ENCODE data around the gene KCNRG.

KCNRG gene

GRCh38 chr13:50030315-50030714, 15.1 kb downstream of the KCNRG start:
- no peak for DNase-seq
- no peak overlapping the region for H2AFZ ChIP-seq (ENCODE audit: low read depth, low read length)
- H2AK5ac ChIP-seq (ENCODE audit: low read length, severe bottlenecking) = no peak overlapping the region
- H3K4me1 ChIP-seq (ENCODE audit: control insufficient read depth, insufficient read depth, low read depth, low read length) = no peaks in the 10 kb centered on the region
- no peak overlapping the region for H3K18ac ChIP-seq (ENCODE audit: low read depth in 1 of 2, low read length in 2 of 2)
- H2BK12ac ChIP-seq (ENCODE audit: low read length in 2 of 2) = no peak overlapping the region
- no peak overlapping the region for H2BK15ac ChIP-seq (ENCODE audit: low read depth, poor library complexity, severe bottlenecking)
- no peaks in the 10 kb centered on the region for H3K9me3 ChIP-seq (ENCODE audit: control insufficient read depth, low read length)
- 92% methylated on average over 2 of the region's 3 CpGs for WGBS
- peaks cover 1% of the 10 kb centered on the region for H3K79me1 ChIP-seq (replicated peaks; ENCODE audit: low read length, poor library complexity, severe bottlenecking)
- peaks cover 0 to 35% of the 10 kb centered on the region in 2 experiments for H3K36me3 ChIP-seq (ENCODE audit: control insufficient read depth in 1 of 2, insufficient read depth in 2 of 2, low read depth in 1 of 2, low read length in 2 of 2)
- no peak overlapping the region for H3K4me3 ChIP-seq (ENCODE audit: insufficient read depth in 1 of 2, low read depth in 1 of 2, low read length in 2 of 2)
- H3K4ac ChIP-seq (ENCODE audit: low read depth in 1 of 2, low read length in 2 of 2) = no peak overlapping the region
- no peak overlapping the region for H3K9ac ChIP-seq (ENCODE audit: low read length)
- H3K4me2 ChIP-seq (ENCODE audit: low read length, poor library complexity, severe bottlenecking) = no peak overlapping the region
- no peak overlapping the region for H2BK5ac ChIP-seq (ENCODE audit: low read depth, low read length, poor library complexity, severe bottlenecking)
- H4K91ac ChIP-seq (ENCODE audit: low read length) = no peak overlapping the region
- no peak overlapping the region for H3K23ac ChIP-seq (ENCODE audit: low read length in 2 of 2)
- H3K14ac ChIP-seq (ENCODE audit: low read length in 2 of 2) = no peak overlapping the region
- no peaks in the 10 kb centered on the region for H3K27me3 ChIP-seq (ENCODE audit: control insufficient read depth in 1 of 2, insufficient read depth in 1 of 2, low read length in 2 of 2)
- no peak overlapping the region for H3K27ac ChIP-seq (ENCODE audit: low read length, poor library complexity, severe bottlenecking)
- no peak overlapping the region for H4K8ac ChIP-seq (ENCODE audit: low read length)
- H2BK120ac ChIP-seq (ENCODE audit: low read depth, low read length) = no peak overlapping the region

GRCh38 chr13:50033725-50034124, 18.5 kb downstream of the KCNRG start:
- peak; percentile 52 for DNase-seq
- Histone ChIP-seq H2AK5ac (ENCODE audit: low read length, severe bottlenecking) (no peak overlapping the region), H3K9me3 (ENCODE audit: control insufficient read depth, low read length) (no peaks in the 10 kb centered on the region), H3K79me1 (replicated peaks; ENCODE audit: low read length, poor library complexity, severe bottlenecking) (peaks cover 2% of the 10 kb centered on the region), H3K14ac (ENCODE audit: low read length in 2 of 2) (no peak overlapping the region), H3K4me1 (ENCODE audit: control insufficient read depth, insufficient read depth, low read depth, low read length) (no peaks in the 10 kb centered on the region), H2BK15ac (ENCODE audit: low read depth, poor library complexity, severe bottlenecking) (no peak overlapping the region), H3K4ac (ENCODE audit: low read depth in 1 of 2, low read length in 2 of 2) (no peak overlapping the region), H2BK120ac (ENCODE audit: low read depth, low read length) (no peak overlapping the region), H4K91ac (ENCODE audit: low read length) (no peak overlapping the region), H2AFZ (ENCODE audit: low read depth, low read length) (no peak overlapping the region), H3K36me3 (ENCODE audit: control insufficient read depth in 1 of 2, insufficient read depth in 2 of 2, low read depth in 1 of 2, low read length in 2 of 2) (peaks cover 0 to 26% of the 10 kb centered on the region in 2 experiments), H3K4me2 (ENCODE audit: low read length, poor library complexity, severe bottlenecking) (no peak overlapping the region), H3K23ac (ENCODE audit: low read length in 2 of 2) (no peak overlapping the region), H3K9ac (ENCODE audit: low read length) (no peak overlapping the region), H3K27me3 (ENCODE audit: control insufficient read depth in 1 of 2, insufficient read depth in 1 of 2, low read length in 2 of 2) (no peaks in the 10 kb centered on the region), H3K4me3 (ENCODE audit: insufficient read depth in 1 of 2, low read depth in 1 of 2, low read length in 2 of 2) (no peak overlapping the region), H3K27ac (ENCODE audit: low read length, poor library complexity, severe bottlenecking) (no peak overlapping the region), H2BK5ac (ENCODE audit: low read depth, low read length, poor library complexity, severe bottlenecking) (no peak overlapping the region), H2BK12ac (ENCODE audit: low read length in 2 of 2) (no peak overlapping the region), H4K8ac (ENCODE audit: low read length) (no peak overlapping the region), H3K18ac (ENCODE audit: low read depth in 1 of 2, low read length in 2 of 2) (no peak overlapping the region)

- no peak overlapping the region for H3K23ac ChIP-seq (ENCODE audit: low read length in 2 of 2)
- H3K4me2 ChIP-seq (ENCODE audit: low read length, poor library complexity, severe bottlenecking) = no peak overlapping the region
- no peak overlapping the region for H3K9ac ChIP-seq (ENCODE audit: low read length)
- H2AFZ ChIP-seq (ENCODE audit: low read depth, low read length) = no peak overlapping the region
- H3K4ac ChIP-seq (ENCODE audit: low read depth in 1 of 2, low read length in 2 of 2) = no peak overlapping the region
- no peak overlapping the region for H4K8ac ChIP-seq (ENCODE audit: low read length)
- no peak overlapping the region for H2BK12ac ChIP-seq (ENCODE audit: low read length in 2 of 2)
- DNase-seq = no peak
- H2BK120ac ChIP-seq (ENCODE audit: low read depth, low read length) = no peak overlapping the region
- H3K18ac ChIP-seq (ENCODE audit: low read depth in 1 of 2, low read length in 2 of 2) = no peak overlapping the region
- peaks cover 0 to 60% of the 10 kb centered on the region in 2 experiments for H3K36me3 ChIP-seq (ENCODE audit: control insufficient read depth in 1 of 2, insufficient read depth in 2 of 2, low read depth in 1 of 2, low read length in 2 of 2)
- no peak overlapping the region for H2BK15ac ChIP-seq (ENCODE audit: low read depth, poor library complexity, severe bottlenecking)
- no peak overlapping the region for H4K91ac ChIP-seq (ENCODE audit: low read length)
- no peak overlapping the region for H2BK5ac ChIP-seq (ENCODE audit: low read depth, low read length, poor library complexity, severe bottlenecking)
- peaks cover 5% of the 10 kb centered on the region for H3K79me1 ChIP-seq (replicated peaks; ENCODE audit: low read length, poor library complexity, severe bottlenecking)
- no peak overlapping the region for H3K27ac ChIP-seq (ENCODE audit: low read length, poor library complexity, severe bottlenecking)
- H3K4me3 ChIP-seq (ENCODE audit: insufficient read depth in 1 of 2, low read depth in 1 of 2, low read length in 2 of 2) = no peak overlapping the region
- H3K9me3 ChIP-seq (ENCODE audit: control insufficient read depth, low read length) = no peaks in the 10 kb centered on the region
- no peak overlapping the region for H2AK5ac ChIP-seq (ENCODE audit: low read length, severe bottlenecking)
- H3K4me1 ChIP-seq (ENCODE audit: control insufficient read depth, insufficient read depth, low read depth, low read length) = no peaks in the 10 kb centered on the region
- H3K27me3 ChIP-seq (ENCODE audit: control insufficient read depth in 1 of 2, insufficient read depth in 1 of 2, low read length in 2 of 2) = no peaks in the 10 kb centered on the region
- H3K14ac ChIP-seq (ENCODE audit: low read length in 2 of 2) = no peak overlapping the region
Measured at GRCh38 chr13:50037788-50038187, 22.5 kb downstream of the KCNRG start.

- Histone ChIP-seq H3K9me3 (ENCODE audit: control insufficient read depth, low read length) (no peaks in the 10 kb centered on the region), H3K79me1 (replicated peaks; ENCODE audit: low read length, poor library complexity, severe bottlenecking) (peaks cover 6% of the 10 kb centered on the region), H2AK5ac (ENCODE audit: low read length, severe bottlenecking) (no peak overlapping the region), H3K18ac (ENCODE audit: low read depth in 1 of 2, low read length in 2 of 2) (no peak overlapping the region), H3K4me1 (ENCODE audit: control insufficient read depth, insufficient read depth, low read depth, low read length) (no peaks in the 10 kb centered on the region), H2BK5ac (ENCODE audit: low read depth, low read length, poor library complexity, severe bottlenecking) (no peak overlapping the region), H2BK120ac (ENCODE audit: low read depth, low read length) (no peak overlapping the region), H3K27ac (ENCODE audit: low read length, poor library complexity, severe bottlenecking) (no peak overlapping the region), H4K8ac (ENCODE audit: low read length) (no peak overlapping the region), H3K4me3 (ENCODE audit: insufficient read depth in 1 of 2, low read depth in 1 of 2, low read length in 2 of 2) (no peak overlapping the region), H3K23ac (ENCODE audit: low read length in 2 of 2) (no peak overlapping the region), H2BK12ac (ENCODE audit: low read length in 2 of 2) (no peak overlapping the region), H3K14ac (ENCODE audit: low read length in 2 of 2) (no peak overlapping the region), H4K91ac (ENCODE audit: low read length) (no peak overlapping the region), H3K4me2 (ENCODE audit: low read length, poor library complexity, severe bottlenecking) (no peak overlapping the region), H3K36me3 (ENCODE audit: control insufficient read depth in 1 of 2, insufficient read depth in 2 of 2, low read depth in 1 of 2, low read length in 2 of 2) (peaks cover 0 to 64% of the 10 kb centered on the region in 2 experiments), H2BK15ac (ENCODE audit: low read depth, poor library complexity, severe bottlenecking) (no peak overlapping the region), H3K27me3 (ENCODE audit: control insufficient read depth in 1 of 2, insufficient read depth in 1 of 2, low read length in 2 of 2) (no peaks in the 10 kb centered on the region), H3K4ac (ENCODE audit: low read depth in 1 of 2, low read length in 2 of 2) (no peak overlapping the region), H2AFZ (ENCODE audit: low read depth, low read length) (no peak overlapping the region), H3K9ac (ENCODE audit: low read length) (no peak overlapping the region)
- no peak for DNase-seq
- WGBS = 99% methylated on average over 5 of the region's 6 CpGs
Measured at GRCh38 chr13:50038266-50038665, 23.0 kb downstream of the KCNRG start.

Data from mesenchymal stem cell (in vitro differentiated cells and primary cell).